Muscle layer of colon (tissue), 2 donors: ENCODE measurements around the gene BCR.

Experiments used
- H3K27ac ChIP-seq: one replicate; pipeline ENCODE4 v1.7.0; 2013; ENCODE audit warnings: low read depth, mild to moderate bottlenecking, low read length, moderate library complexity
- H3K27me3 ChIP-seq, 2 donors: one replicate each; pipeline ENCODE4 v1.7.0; 2013; ENCODE audit warnings: low read length in 2 of 2, mild to moderate bottlenecking in 2 of 2; ENCODE audit not compliant: insufficient read depth in 2 of 2, control insufficient read depth in 1 of 2
- H3K36me3 ChIP-seq: one replicate; pipeline ENCODE4 v1.7.0; 2013; ENCODE audit warnings: mild to moderate bottlenecking, low read length; ENCODE audit not compliant: insufficient read depth
- H3K4me1 ChIP-seq: one replicate; pipeline ENCODE4 v1.7.0; 2013; ENCODE audit warnings: mild to moderate bottlenecking, low read length; ENCODE audit not compliant: insufficient read depth
- H3K4me3 ChIP-seq, 2 donors: one replicate each; pipeline ENCODE4 v1.7.0; 2013; ENCODE audit warnings: low read length in 2 of 2, low read depth in 1 of 2, mild to moderate bottlenecking in 1 of 2, moderate library complexity in 1 of 2
- H3K9ac ChIP-seq: one replicate; pipeline ENCODE4 v1.7.0; 2013; ENCODE audit warnings: low read length
- H3K9me3 ChIP-seq: one replicate; pipeline ENCODE4 v1.7.0; 2013; ENCODE audit warnings: mild to moderate bottlenecking, low read length
- donor health status: abdominal sarcoma.
- donor health status: Adenocarcinoma of cecum.

BCR gene

DNA sequence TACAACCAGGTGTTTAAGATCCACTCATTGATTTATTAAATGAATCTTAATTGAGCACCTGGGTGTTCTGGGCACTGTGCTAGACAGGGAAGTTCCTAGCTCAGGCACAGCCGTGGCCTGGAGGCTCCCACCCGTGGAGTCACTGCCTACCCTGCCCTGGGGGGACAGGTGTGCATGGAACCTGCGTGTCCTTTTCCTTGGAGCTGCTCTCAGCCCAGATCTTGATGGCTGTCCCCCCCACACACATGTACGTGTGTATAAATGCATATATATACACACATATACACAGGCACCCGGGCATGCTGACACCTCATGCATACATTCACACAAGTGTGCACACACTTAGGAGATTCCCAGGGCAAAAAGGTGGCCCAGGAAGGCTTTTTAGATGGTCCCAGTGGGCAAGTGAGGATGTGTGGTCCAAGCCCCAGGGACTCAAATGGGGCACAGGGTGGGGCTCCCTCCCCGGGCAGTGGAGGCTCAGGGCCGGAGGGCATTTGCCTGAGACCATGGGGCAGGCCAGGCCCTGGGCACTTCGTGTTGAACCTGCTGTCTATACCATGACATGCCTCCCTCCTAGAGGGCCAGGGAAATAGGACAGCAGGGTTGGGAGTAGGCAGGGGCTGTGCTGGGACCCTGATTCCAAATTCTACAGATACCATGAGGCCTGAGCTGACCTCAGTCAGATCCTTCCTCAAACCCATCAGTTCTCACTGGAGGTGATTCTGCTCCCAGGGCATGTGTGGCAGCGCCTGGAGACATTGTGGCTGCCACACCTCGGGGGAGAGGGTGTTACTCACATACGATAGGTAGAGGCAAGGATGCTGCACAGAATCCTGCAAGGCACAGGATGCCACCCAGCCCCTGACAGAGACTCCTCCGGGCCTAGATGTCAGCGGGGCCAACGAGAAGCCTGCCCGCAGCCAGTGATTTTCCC is 77.8 kb downstream of the BCR start:
- Histone ChIP-seq H3K9ac (no peak overlapping the region), H3K27me3 (no peaks in the 10 kb centered on the region), H3K9me3 (no peaks in the 10 kb centered on the region), H3K27ac (no peak overlapping the region), H3K4me3 (no peak overlapping the region), H3K4me1 (peaks cover 24% of the 10 kb centered on the region), H3K36me3 (peaks cover 5% of the 10 kb centered on the region)

DNA sequence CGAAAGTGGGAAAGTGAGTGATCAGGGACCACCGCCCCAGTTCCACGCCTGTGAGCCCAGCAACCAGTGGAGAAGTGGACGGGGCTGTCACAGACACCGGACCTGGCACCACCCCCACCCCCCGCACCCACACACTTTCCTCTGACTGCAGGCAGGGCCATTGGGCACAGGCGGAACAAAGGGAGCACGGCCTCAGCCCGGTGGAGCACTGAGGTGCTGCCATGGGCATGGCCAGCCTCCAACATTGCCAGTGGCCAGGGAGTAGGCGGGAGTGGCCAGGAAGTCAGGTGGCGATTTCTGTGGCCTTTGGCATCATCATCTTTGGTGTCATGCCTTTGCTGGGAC is 78.5 kb downstream of the BCR start:
- Histone ChIP-seq H3K9ac (no peak overlapping the region), H3K27ac (no peak overlapping the region), H3K27me3 (no peaks in the 10 kb centered on the region), H3K4me3 (no peak overlapping the region), H3K36me3 (peaks cover 11% of the 10 kb centered on the region), H3K9me3 (no peaks in the 10 kb centered on the region), H3K4me1 (peaks cover 24% of the 10 kb centered on the region)

DNA sequence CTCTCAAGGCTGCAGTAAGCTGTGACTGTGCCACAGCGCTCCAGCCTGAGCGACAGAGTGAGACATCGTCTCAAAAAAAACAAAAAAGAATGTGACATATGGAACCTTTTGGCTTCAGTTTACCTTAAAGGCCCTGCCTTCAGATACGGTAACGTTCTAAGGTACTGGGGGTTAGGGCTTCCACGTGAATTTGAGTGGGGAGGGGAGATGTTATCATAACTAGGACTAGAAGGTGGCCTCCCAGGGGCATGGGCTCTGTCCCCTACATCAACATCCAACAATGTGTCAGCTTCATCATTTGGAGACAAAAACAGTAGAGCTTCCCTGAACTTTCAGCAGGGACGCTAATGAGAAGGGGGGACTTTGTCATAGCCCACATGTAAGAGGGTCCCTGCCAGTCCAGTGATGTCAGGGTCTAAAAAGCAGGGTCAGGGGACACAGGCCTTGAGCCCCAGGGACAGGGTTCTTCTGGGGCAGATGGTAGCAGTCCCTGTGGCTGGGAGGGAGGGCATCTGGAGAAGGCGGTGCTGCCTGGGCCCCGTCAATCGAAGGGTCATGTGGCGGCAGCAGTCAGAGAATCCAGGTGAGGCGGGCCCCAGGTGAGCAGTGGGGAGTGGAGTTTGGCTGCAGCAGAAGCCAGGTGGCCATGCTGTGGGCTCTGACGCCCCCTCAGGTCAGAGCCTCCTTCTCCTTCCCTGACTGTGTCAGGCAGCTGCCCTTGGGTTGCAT is 79.8 kb downstream of the BCR start:
- Histone ChIP-seq H3K36me3 (peaks cover 22% of the 10 kb centered on the region), H3K27ac (no peak overlapping the region), H3K4me3 (no peak overlapping the region), H3K9me3 (no peaks in the 10 kb centered on the region), H3K27me3 (no peaks in the 10 kb centered on the region), H3K9ac (no peak overlapping the region), H3K4me1 (peaks cover 24% of the 10 kb centered on the region)

DNA sequence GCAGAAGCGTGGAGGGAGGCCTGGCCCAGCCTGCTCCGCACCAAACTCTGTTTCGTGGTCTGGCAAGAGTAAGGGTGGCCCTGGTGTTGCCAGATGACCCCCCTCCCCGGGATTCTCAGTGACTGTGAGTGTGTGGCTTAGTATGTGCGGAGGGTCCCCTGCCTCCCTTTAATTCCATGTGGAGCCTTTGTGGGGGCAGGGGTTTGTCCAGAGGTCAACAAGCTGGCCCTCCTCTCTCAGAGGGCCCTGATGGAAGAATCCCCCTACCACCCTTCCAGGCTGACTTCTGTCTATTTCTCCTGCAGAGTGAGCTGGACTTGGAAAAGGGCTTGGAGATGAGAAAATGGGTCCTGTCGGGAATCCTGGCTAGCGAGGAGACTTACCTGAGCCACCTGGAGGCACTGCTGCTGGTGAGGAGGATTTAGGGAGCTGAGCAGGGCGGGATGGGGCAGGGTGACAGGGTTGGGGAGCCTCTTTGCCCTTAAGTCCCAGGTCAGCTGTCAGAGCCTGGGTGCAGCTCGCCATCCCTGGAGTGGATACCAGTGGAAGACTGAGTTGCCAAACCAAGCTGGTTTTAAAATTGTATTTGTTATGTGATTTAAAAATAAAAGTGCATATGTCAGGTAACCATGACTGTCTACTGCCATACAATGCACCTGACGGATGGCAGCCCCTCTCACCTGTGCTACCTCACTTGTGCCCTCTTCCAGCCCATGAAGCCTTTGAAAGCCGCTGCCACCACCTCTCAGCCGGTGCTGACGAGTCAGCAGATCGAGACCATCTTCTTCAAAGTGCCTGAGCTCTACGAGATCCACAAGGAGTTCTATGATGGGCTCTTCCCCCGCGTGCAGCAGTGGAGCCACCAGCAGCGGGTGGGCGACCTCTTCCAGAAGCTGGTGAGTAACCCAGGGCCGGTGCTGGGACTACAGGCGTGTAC is 80.6 kb downstream of the BCR start:
- Histone ChIP-seq H3K36me3 (peaks cover 22% of the 10 kb centered on the region), H3K27me3 (no peaks in the 10 kb centered on the region), H3K4me3 (no peak overlapping the region), H3K4me1 (peaks cover 21% of the 10 kb centered on the region), H3K27ac (no peak overlapping the region), H3K9me3 (no peaks in the 10 kb centered on the region), H3K9ac (no peak overlapping the region)

DNA sequence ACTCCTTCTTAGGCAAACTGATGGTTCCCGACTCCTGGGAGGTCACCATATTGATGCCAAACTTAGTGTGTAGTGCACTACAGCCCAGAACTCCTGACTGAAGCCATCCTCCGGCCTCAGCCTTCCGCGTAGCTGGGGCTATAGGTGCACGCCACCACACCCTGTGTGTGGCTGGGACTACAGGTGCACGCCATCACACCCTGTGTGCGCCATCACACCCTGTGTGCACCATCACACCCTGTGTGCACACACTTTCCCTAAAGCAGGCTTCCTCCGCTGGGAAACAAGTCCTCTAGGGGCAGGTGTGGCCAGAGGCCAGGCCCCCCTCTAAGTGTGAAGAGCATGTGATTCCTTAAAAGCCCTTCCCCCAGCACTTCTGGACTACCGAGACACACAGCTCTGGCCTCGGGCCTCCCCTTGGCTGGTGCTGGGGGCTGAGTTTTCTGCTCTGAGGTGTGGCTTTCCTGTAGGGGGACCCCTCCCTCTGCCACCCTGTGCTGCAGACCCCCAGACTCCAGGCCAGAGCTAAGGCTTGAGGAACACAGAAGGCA is 81.7 kb downstream of the BCR start:
- no peak overlapping the region for H3K4me3 ChIP-seq
- peaks cover 22% of the 10 kb centered on the region for H3K36me3 ChIP-seq
- H3K9me3 ChIP-seq = no peaks in the 10 kb centered on the region
- H3K9ac ChIP-seq = no peak overlapping the region
- H3K27me3 ChIP-seq = no peaks in the 10 kb centered on the region
- H3K27ac ChIP-seq = no peak overlapping the region
- H3K4me1 ChIP-seq = peaks cover 11% of the 10 kb centered on the region

DNA sequence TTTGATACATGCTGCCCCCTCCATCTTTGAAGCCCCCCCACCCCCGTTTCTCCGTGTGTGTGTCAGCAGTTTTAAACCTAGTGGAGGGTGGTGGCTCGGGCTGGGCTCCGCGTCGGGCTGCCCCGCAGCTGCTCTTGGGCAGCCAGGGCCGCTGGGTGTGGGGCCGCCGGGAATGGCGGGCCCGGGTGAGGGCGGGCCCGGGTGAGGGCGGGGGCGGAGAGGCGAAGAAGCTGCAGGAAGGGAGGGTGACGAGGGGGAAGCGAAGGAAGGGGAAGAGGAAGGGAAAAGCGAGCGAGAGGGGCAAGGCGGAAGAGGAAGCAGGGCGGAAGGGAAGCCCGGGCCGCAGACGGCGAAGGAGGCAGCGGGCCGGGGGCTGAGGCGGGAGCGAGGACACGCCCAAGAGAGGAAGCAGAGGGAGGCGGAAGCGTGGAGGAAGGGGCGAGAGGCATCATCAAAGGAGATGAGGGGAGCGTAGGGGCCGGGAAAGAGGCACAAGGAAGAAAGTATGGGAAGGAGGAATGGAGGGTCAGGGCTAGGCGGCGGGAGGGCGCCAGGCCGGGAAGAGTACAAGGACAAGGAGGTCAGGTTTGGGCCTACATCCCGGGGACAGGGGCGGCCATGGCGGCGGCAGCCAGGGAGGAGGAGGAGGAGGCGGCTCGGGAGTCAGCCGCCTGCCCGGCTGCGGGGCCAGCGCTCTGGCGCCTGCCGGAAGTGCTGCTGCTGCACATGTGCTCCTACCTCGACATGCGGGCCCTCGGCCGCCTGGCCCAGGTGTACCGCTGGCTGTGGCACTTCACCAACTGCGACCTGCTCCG is 82.4 kb downstream of the BCR start:
- no peak overlapping the region for H3K9ac ChIP-seq
- H3K36me3 ChIP-seq = peaks cover 22% of the 10 kb centered on the region
- H3K27me3 ChIP-seq = no peaks in the 10 kb centered on the region
- H3K4me3 ChIP-seq = no peak overlapping the region
- no peaks in the 10 kb centered on the region for H3K9me3 ChIP-seq
- peaks cover 4% of the 10 kb centered on the region for H3K4me1 ChIP-seq
- H3K27ac ChIP-seq = no peak overlapping the region

- Histone ChIP-seq H3K27ac (no peak overlapping the region), H3K36me3 (peaks cover 31% of the 10 kb centered on the region), H3K9me3 (no peaks in the 10 kb centered on the region), H3K4me3 (no peak overlapping the region), H3K27me3 (no peaks in the 10 kb centered on the region), H3K9ac (no peak overlapping the region), H3K4me1 (no peaks in the 10 kb centered on the region)
Measured at GRCh38 chr22:23263651-23264555, 83.6 kb downstream of the BCR start.

DNA sequence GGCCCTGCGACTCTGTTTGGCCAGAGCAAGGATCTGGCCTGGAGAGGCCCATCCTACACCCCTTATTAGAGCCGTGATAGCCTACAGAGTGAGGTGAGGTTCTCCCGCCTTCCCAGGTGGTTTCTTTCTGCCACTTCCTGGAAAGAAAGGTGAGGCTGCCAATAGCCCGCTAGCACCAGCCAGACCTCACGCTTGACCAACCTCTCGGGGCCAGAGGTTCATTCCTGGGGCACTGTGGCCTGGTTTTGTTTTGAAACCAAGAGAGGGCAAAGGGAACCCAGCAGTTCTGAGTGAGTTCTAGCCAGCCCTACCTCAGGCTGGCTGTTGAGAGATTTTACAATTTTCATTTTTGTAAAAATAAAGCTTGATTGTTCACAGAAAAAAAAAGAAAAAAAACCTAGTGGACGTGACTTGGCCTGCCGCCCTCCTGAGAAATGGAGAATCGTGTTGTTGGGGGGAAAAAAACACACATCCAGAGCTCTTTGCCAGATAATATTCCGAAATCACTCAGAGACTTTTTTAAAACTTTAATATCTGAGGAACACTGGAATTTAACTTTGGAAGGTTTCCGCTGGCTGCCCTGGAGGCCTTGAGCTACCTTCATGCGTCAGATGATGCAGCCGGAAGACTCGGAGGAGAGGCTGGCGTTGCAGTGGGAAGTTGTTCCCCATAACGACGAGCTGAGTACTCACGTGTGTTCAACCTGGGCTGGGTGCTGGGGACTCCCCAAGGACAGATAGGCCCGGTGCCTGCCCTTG is 84.5 kb downstream of the BCR start:
- no peak overlapping the region for H3K4me3 ChIP-seq
- no peak overlapping the region for H3K27ac ChIP-seq
- no peaks in the 10 kb centered on the region for H3K4me1 ChIP-seq
- H3K36me3 ChIP-seq = peaks cover 35% of the 10 kb centered on the region
- H3K27me3 ChIP-seq = no peaks in the 10 kb centered on the region
- H3K9ac ChIP-seq = no peak overlapping the region
- no peaks in the 10 kb centered on the region for H3K9me3 ChIP-seq

- no peaks in the 10 kb centered on the region for H3K9me3 ChIP-seq
- peaks cover 5% of the 10 kb centered on the region for H3K4me1 ChIP-seq
- H3K27me3 ChIP-seq = no peaks in the 10 kb centered on the region
- no peak overlapping the region for H3K4me3 ChIP-seq
- peaks cover 35% of the 10 kb centered on the region for H3K36me3 ChIP-seq
- no peak overlapping the region for H3K27ac ChIP-seq
- H3K9ac ChIP-seq = no peak overlapping the region
Measured at GRCh38 chr22:23265368-23265700, 85.0 kb downstream of the BCR start.
